Measurements from ENCODE around the gene GATAD2A. TPM values are rescaled to one million over a fixed set of nuclear protein-coding genes. Genes with fewer than 3 reads are reported as not detected.

The GATAD2A gene
- total RNA-seq, 1 experiment from 2014 or later = 189 TPM

GRCh38 chr19:19500975-19501644 is 95.6 kb downstream of the GATAD2A start:
- H2AFZ ChIP-seq (ENCODE audit: low read length) = no peak overlapping the region
- H3K4me1 Mint-ChIP-seq = no peaks in the 10 kb centered on the region

More at GRCh38 chr19:19500975-19501644, 95.6 kb downstream of the GATAD2A start:
- no peak overlapping the region for H3K23ac ChIP-seq (ENCODE audit: insufficient read length, low read depth, low read length)
- H3K27me3 ChIP-seq (ENCODE audit: insufficient read depth, low read length) = no peaks in the 10 kb centered on the region
- no peak overlapping the region for H3K14ac ChIP-seq (ENCODE audit: insufficient read depth, low read length)
- H3K4me2 ChIP-seq (ENCODE audit: insufficient read depth, insufficient read length, low read length) = no peak overlapping the region
- H4K91ac ChIP-seq (ENCODE audit: insufficient read length, low read depth, low read length) = no peak overlapping the region
- DNase-seq = no peak
- H2BK20ac ChIP-seq (ENCODE audit: low read depth, low read length, poor library complexity, severe bottlenecking) = no peak overlapping the region
- H2BK15ac ChIP-seq (ENCODE audit: low read depth, low read length) = no peak overlapping the region
- H3K4ac ChIP-seq (ENCODE audit: low read depth, low read length) = no peak overlapping the region
- H4K5ac ChIP-seq (ENCODE audit: insufficient read length, low read depth, low read length) = no peak overlapping the region
- no peak for TF ChIP-seq CTCF (conservative IDR thresholded peaks at IDR 0.05)
- no peak overlapping the region for H3T11ph ChIP-seq (ENCODE audit: low read length)
- Mint-ChIP-seq H3K27ac (no peak overlapping the region), H3K4me3 (no peak overlapping the region), H3K27me3 (ENCODE audit: low read depth) (no peaks in the 10 kb centered on the region; the same call in 1 of the 2 replicates), H3K9me3 (no peaks in the 10 kb centered on the region), H3K36me3 (ENCODE audit: insufficient read depth in 1 of 3, low read depth in 3 of 3) (peaks cover 37 to 93% (median 86%) of the 10 kb centered on the region in 3 experiments)
- H3K18ac ChIP-seq (ENCODE audit: insufficient read length, low read depth, low read length) = no peak overlapping the region
- WGBS (ENCODE audit: extremely low coverage, insufficient read length, low lambda C conversion rate) = no CpG with 5 or more reads among the region's 34 CpGs
- H2AK5ac ChIP-seq (ENCODE audit: insufficient read length, low read length) = no peak overlapping the region
- no peaks in the 10 kb centered on the region for H4K20me1 ChIP-seq (ENCODE audit: control insufficient read depth, insufficient read depth, insufficient read length)
- no peak overlapping the region for H3K27ac ChIP-seq (ENCODE audit: insufficient read length, low read depth, low read length)
- no peak overlapping the region for H2BK12ac ChIP-seq (ENCODE audit: insufficient read length, low read depth, low read length)
- H3K9me3 ChIP-seq (ENCODE audit: control insufficient read depth, low read depth, low read length) = no peaks in the 10 kb centered on the region
- H3K56ac ChIP-seq (ENCODE audit: insufficient read length, low read depth, low read length) = no peak overlapping the region
- H3K79me2 ChIP-seq (ENCODE audit: insufficient read depth, low read length) = no peaks in the 10 kb centered on the region
- H2BK5ac ChIP-seq (ENCODE audit: insufficient read length, low read length) = no peak overlapping the region
- H3K4me1 ChIP-seq (ENCODE audit: insufficient read depth, low read length) = no peaks in the 10 kb centered on the region
- H3K9ac ChIP-seq (ENCODE audit: extremely low read depth, insufficient read length, low read length) = no peak overlapping the region
- H4K8ac ChIP-seq (replicated peaks; ENCODE audit: insufficient read length, low read depth, low read length) = no peak overlapping the region
- no peaks in the 10 kb centered on the region for H3K23me2 ChIP-seq (ENCODE audit: insufficient read length, low read depth, low read length, poor library complexity, severe bottlenecking)
- no peak overlapping the region for H2BK120ac ChIP-seq (ENCODE audit: low read depth, low read length, poor library complexity, severe bottlenecking)
- H3K79me1 ChIP-seq (ENCODE audit: insufficient read depth, low read depth, low read length, poor library complexity, severe bottlenecking) = no peaks in the 10 kb centered on the region
